Measurements from ENCODE around the gene MTA3. TPM values are rescaled to one million over a fixed set of nuclear protein-coding genes. Genes with fewer than 3 reads are reported as not detected.

MTA3 gene
- total and polyA plus RNA-seq, 10 donors: 11.6 to 42.9 (median 28.5) TPM

DNA sequence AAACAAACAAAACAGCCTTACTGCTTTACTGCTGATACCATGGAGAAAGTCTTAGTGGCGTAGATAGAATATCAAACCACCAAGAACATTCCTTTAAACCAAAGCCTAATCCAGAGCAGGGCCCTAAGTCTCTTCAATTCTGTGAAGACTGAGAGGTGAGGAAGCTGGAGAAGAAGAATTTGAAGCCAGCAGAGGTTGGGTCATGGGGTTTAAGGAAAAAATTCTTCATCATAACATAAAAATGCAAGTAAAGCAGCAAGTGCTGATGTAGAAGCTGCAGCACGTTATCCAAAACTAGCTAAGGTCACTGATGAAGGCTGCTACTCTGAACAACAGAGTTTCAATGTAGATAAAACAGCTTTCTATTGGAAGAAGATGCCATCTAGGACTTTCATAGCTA, 77.1 kb downstream of the MTA3 start:
- Histone ChIP-seq H3K27me3 (replicated peaks in 1 of 7) (no peaks in the 10 kb centered on the region), H3K9me3 (no peaks in the 10 kb centered on the region), H3K36me3 (peaks cover 0 to 49% (median 7%) of the 10 kb centered on the region in 6 donors), H3K4me3 (no peak overlapping the region), H3K27ac (no peak overlapping the region), H3K4me1 (peaks cover 0 to 7% (median 0%) of the 10 kb centered on the region in 6 donors)
- intact Hi-C loops (cut with DNase I; ENCODE audit: low total_unique reads): no loop called here
- TF ChIP-seq, protein P1, sequence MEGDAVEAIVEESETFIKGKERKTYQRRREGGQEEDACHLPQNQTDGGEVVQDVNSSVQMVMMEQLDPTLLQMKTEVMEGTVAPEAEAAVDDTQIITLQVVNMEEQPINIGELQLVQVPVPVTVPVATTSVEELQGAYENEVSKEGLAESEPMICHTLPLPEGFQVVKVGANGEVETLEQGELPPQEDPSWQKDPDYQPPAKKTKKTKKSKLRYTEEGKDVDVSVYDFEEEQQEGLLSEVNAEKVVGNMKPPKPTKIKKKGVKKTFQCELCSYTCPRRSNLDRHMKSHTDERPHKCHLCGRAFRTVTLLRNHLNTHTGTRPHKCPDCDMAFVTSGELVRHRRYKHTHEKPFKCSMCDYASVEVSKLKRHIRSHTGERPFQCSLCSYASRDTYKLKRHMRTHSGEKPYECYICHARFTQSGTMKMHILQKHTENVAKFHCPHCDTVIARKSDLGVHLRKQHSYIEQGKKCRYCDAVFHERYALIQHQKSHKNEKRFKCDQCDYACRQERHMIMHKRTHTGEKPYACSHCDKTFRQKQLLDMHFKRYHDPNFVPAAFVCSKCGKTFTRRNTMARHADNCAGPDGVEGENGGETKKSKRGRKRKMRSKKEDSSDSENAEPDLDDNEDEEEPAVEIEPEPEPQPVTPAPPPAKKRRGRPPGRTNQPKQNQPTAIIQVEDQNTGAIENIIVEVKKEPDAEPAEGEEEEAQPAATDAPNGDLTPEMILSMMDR (IDR thresholded peaks at IDR 0.05 in 8 of 11, conservative IDR thresholded peaks at IDR 0.05 in 3 of 11): no peak
- TF ChIP-seq POLR2AphosphoS5 (IDR thresholded peaks at IDR 0.05) (no peak), POLR2A (IDR thresholded peaks at IDR 0.05) (no peak)
- no peak for DNase-seq
- WGBS, 5 donors: 94 to 98% (median 98%) methylated on average over 2 of the region's 2 CpGs

DNA sequence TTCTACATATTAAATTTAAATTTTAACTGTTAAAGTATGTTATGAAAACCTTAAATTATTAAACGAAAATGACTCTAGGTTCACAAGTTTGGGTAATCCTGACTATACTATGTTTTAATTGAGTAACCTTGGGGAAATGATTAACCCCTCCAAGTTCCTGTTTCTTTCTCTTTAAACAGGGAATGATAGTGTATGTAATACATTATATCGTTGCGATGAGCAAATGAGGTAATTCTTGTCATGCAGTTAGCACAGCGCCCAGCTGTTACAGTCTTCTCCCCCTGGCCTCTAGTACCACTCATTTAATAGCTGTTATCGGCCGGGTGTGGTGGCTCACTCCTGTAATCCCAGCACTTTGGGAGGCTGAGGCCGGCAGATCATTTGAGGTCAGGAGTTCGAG, 80.4 kb downstream of the MTA3 start:
- Histone ChIP-seq H3K27ac (no peak overlapping the region), H3K4me3 (no peak overlapping the region), H3K36me3 (peaks cover 0 to 45% (median 7%) of the 10 kb centered on the region in 6 donors), H3K9me3 (no peaks in the 10 kb centered on the region), H3K27me3 (replicated peaks in 1 of 7) (no peaks in the 10 kb centered on the region), H3K4me1 (peaks cover 0 to 18% (median 0%) of the 10 kb centered on the region in 6 donors)
- WGBS, 5 donors: 62 to 89% (median 81%) methylated on average over 8 of the region's 8 CpGs
- TF ChIP-seq POLR2AphosphoS5 (IDR thresholded peaks at IDR 0.05) (no peak), POLR2A (IDR thresholded peaks at IDR 0.05) (no peak)
- TF ChIP-seq, protein P1 (IDR thresholded peaks at IDR 0.05 in 8 of 11, conservative IDR thresholded peaks at IDR 0.05 in 3 of 11): no peak
- intact Hi-C loops (cut with DNase I; ENCODE audit: low total_unique reads): no loop called here
- no peak for DNase-seq

DNA sequence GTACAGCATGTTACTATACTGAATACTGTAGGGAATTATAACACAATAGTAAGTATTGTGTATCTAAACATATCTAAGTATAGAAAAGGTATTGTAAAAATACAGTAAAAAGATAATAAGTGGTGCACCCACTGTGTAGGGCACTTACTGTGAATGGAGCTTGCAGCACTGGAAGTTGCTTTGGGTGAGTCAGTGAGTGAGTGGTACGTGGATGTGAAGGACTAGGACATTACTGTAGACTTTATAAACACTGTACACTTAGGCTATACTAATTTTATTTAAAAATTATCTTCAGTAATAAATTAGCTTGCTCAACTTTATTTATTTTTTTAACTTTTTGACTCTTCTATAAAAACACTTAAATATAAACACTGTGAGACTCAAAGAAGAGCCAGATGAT, 82.6 kb downstream of the MTA3 start:
- H3K9me3 ChIP-seq: no peaks in the 10 kb centered on the region
- 86 to 100% (median 93%) methylated on average over 1 of the region's 1 CpG for WGBS, 5 donors

DNA sequence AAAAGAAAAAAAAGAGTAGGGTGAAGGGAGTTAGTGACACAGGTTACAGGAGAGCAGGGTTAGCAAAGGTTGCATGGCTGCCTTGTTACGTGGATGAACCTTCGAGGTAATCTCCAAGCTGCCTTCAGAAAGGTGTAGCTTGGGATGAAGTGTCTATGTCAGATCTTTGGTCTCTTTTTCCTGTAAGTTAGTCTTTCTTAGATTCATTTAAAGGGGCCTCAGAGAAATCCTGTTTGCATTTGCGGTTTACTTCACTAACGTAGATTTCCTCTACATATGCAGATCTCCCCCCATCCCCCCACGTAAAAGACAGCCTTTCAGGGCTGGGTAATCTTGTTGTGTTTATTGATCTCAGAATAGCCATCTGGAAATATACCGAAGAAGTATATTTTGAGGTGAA, 83.7 kb downstream of the MTA3 start:
- DNase-seq: no peak
- WGBS, 5 donors: 67 to 79% (median 76%) methylated on average over 6 of the region's 6 CpGs
- H3K27ac ChIP-seq: peak overlapping the region in 1 of 8 donors; percentile 33
- H3K36me3 ChIP-seq: peaks cover 0 to 28% (median 0%) of the 10 kb centered on the region in 6 donors
- H3K9me3 ChIP-seq: no peaks in the 10 kb centered on the region
- H3K4me3 ChIP-seq: no peak overlapping the region
- H3K4me1 ChIP-seq: peaks cover 0 to 18% (median 0%) of the 10 kb centered on the region in 6 donors
- no peaks in the 10 kb centered on the region for H3K27me3 ChIP-seq (replicated peaks in 1 of 7)
- TF ChIP-seq POLR2AphosphoS5 (IDR thresholded peaks at IDR 0.05) (no peak), POLR2A (IDR thresholded peaks at IDR 0.05) (no peak)
- TF ChIP-seq, protein P1 (IDR thresholded peaks at IDR 0.05 in 8 of 11, conservative IDR thresholded peaks at IDR 0.05 in 3 of 11): no peak
- intact Hi-C loops (cut with DNase I; ENCODE audit: low total_unique reads): no loop called here

More for the DNA sequence above, 82.6 kb downstream of the MTA3 start:
- H3K27me3 ChIP-seq (replicated peaks in 1 of 7): no peaks in the 10 kb centered on the region
- H3K36me3 ChIP-seq: peaks cover 0 to 29% (median 0%) of the 10 kb centered on the region in 6 donors
- TF ChIP-seq, protein P1 (IDR thresholded peaks at IDR 0.05 in 8 of 11, conservative IDR thresholded peaks at IDR 0.05 in 3 of 11): no peak
- no peak for TF ChIP-seq POLR2A (IDR thresholded peaks at IDR 0.05)
- TF ChIP-seq POLR2AphosphoS5 (IDR thresholded peaks at IDR 0.05): no peak
- DNase-seq: no peak
- peaks cover 0 to 18% (median 0%) of the 10 kb centered on the region in 6 donors for H3K4me1 ChIP-seq
- intact Hi-C loops (cut with DNase I; ENCODE audit: low total_unique reads): no loop called here
- no peak overlapping the region for H3K27ac ChIP-seq
- no peak overlapping the region for H3K4me3 ChIP-seq
